ACC112 (cell line): ENCODE data around the gene OSBPL10.

Experiments
- H2AFZ ChIP-seq: fragments of 200-600 bp; sonication (generic); one replicate; pipeline ENCODE4 v1.6.0; 2017; ENCODE audit warnings: antibody characterized with exemption, low read length; ENCODE audit not compliant: unreplicated experiment
- H3K27ac ChIP-seq: fragments of 200-600 bp; sonication (generic); 2 replicates; pipeline ENCODE4 v1.5.1; 2014; ENCODE audit warnings: low read depth, mild to moderate bottlenecking, antibody characterized with exemption, low read length, moderate library complexity
- H3K27me3 ChIP-seq: fragments of 200-600 bp; sonication (generic); 2 replicates; pipeline ENCODE4 v1.6.1; 2014; ENCODE audit warnings: mild to moderate bottlenecking, antibody characterized with exemption, low read length, moderate library complexity, mixed read lengths; ENCODE audit not compliant: insufficient read depth
- H3K36me3 ChIP-seq: fragments of 200-600 bp; sonication (generic); 2 replicates; pipeline ENCODE4 v1.6.1; 2016; ENCODE audit warnings: mild to moderate bottlenecking, antibody characterized with exemption, low read length, moderate library complexity, mixed read lengths; ENCODE audit not compliant: insufficient read depth
- H3K4me1 ChIP-seq: fragments of 200-600 bp; sonication (generic); one replicate; pipeline ENCODE4 v1.6.1; 2016; ENCODE audit warnings: low read length, mixed read lengths; ENCODE audit not compliant: insufficient read depth, unreplicated experiment, control insufficient read depth
- H3K4me3 ChIP-seq: fragments of 200-600 bp; sonication (generic); 2 replicates; pipeline ENCODE4 v1.5.1; 2014; ENCODE audit warnings: mild to moderate bottlenecking, low read depth, low read length
- H3K79me2 ChIP-seq: fragments of 200-600 bp; sonication (generic); one replicate; pipeline ENCODE4 v1.6.0; 2016; ENCODE audit warnings: low read length; ENCODE audit not compliant: control insufficient read depth, unreplicated experiment, insufficient read depth

The OSBPL10 gene

DNA sequence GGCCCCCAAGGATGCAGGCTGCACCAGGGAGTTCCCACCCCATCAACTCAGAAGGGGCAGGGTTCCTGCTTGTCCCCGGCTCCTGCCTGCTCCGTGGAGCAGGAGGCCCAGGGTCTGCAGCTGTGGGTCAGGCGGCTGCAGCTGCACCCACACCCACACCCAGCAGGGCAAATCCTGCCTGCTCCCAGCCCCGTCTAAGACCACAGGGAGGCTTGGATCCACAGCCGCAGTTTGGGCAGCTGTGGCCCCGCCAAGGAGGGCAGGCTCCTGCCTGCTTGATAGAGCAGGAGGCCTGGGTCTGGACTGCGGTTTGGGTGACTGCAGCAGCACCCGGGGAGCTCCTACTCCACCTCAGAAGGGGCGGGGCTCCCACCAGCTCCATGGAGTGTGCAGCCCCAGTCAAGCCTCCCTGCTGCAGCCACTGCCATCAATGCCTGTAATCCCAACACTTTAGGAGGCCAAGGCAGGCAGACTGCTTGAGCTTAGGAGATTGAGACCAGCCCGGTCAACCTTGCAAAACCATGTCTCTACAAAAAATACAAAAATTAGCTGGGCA is 163.6 kb downstream of the OSBPL10 start:
- Histone ChIP-seq H3K4me1 (peaks cover 4% of the 10 kb centered on the region), H2AFZ (no peak overlapping the region), H3K79me2 (no peaks in the 10 kb centered on the region), H3K27ac (no peak overlapping the region), H3K27me3 (no peaks in the 10 kb centered on the region), H3K4me3 (no peak overlapping the region), H3K36me3 (no peaks in the 10 kb centered on the region)

DNA sequence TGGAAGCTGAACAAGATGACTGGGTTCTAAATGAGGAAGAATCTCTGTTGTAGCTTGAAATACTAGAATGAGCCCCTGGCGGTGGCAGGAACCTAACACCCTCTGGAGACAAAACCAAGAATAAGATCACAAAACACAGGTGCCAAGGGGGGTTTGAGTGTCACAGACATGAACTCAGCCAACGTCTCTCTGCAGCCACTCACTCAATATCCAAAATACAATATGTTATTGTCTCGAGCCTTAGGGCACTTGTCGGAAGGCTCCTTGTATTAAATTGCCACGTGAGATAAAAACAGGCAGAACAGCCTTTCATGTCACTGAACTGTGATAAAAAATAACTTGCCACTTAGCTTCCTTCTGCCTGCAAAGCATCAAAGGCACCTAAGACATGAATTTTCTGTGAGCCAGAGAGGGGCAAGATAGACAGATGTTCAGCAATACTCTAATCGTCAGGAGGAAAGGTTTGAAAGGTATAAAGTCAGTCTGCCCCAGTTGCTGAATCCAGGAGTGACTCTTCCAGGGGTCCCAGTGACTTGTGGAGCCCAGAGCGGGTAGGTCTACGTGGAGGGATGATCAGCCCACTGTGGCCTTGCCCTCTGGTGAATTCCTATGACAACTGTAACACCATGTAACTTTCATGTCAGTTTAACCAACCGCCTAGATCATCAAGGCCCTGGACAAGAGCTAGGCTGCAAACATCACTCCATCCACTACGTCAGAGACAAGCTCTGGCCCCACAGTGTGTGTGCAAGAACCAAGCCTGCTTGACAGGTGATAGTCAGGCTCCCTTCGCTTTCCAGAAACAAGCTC is 165.2 kb downstream of the OSBPL10 start:
- no peak overlapping the region for H3K27ac ChIP-seq
- H2AFZ ChIP-seq = no peak overlapping the region
- H3K4me1 ChIP-seq = peaks cover 4% of the 10 kb centered on the region
- no peaks in the 10 kb centered on the region for H3K27me3 ChIP-seq
- H3K4me3 ChIP-seq = no peak overlapping the region
- no peaks in the 10 kb centered on the region for H3K36me3 ChIP-seq
- no peaks in the 10 kb centered on the region for H3K79me2 ChIP-seq

DNA sequence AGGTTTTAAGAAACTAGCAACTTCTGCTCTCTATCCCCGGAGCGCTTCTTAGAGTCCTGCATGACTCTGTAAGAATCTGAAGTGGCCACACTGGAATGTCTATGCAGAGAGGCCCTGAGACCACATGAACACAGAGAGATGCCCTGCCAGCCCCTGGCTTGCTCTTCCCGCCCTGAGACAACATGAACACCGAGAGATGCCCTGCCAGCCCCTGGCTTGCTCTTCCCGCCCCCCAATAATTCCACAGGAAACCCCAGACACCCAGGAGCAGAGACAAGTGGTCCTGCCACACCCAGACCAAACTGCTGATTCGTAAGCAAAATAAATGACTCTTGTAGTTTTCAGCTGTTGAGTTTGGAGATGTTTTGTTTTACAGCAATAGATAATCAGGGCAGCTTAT is 166.1 kb downstream of the OSBPL10 start:
- Histone ChIP-seq H3K4me3 (no peak overlapping the region), H3K36me3 (no peaks in the 10 kb centered on the region), H3K27me3 (no peaks in the 10 kb centered on the region), H2AFZ (no peak overlapping the region), H3K27ac (no peak overlapping the region), H3K79me2 (no peaks in the 10 kb centered on the region), H3K4me1 (peaks cover 4% of the 10 kb centered on the region)

DNA sequence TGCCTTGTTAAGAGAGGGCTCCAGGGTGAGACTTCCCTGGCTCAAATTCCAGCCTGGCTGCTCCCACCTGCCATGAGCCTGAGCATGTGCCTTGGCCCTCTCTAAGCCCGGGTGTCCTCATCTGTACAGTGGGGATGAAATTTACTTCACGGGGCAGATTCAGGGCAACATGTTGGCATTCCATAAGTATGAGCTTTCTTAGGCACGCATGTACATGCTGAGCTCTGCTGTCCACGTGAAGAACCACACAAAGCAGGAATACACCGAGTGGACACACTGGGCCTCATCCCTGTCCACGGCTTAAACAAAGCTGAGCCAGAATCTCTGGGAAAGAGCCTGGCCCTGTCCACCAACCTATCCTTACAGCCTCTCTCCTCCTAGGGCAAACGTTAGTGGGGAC is 167.4 kb downstream of the OSBPL10 start:
- H3K27ac ChIP-seq = no peak overlapping the region
- H3K4me1 ChIP-seq = peaks cover 4% of the 10 kb centered on the region
- H3K36me3 ChIP-seq = no peaks in the 10 kb centered on the region

DNA sequence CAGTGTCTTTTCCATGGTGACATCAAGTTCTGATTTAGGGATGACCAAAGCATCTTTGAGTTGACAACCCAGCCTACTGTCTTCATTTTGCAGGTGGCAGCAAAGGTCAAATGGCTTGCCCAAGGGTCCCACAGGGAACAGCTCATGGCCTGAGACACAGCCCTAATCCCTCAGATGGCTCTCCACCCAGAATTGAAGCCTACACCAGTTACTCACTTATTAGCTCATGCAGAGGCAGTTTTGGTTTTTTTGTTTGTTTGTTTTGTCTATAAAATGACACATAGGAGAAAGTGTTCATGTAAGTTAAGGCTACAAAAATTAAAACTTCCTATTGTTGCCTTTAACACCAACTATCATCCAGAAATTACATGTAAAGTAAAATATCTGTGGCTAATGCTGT is 167.9 kb downstream of the OSBPL10 start:
- no peak overlapping the region for H3K27ac ChIP-seq
- no peak overlapping the region for H2AFZ ChIP-seq
- H3K27me3 ChIP-seq = no peaks in the 10 kb centered on the region
- H3K36me3 ChIP-seq = no peaks in the 10 kb centered on the region
- peaks cover 4% of the 10 kb centered on the region for H3K4me1 ChIP-seq
- H3K4me3 ChIP-seq = no peak overlapping the region
- H3K79me2 ChIP-seq = no peaks in the 10 kb centered on the region

More for the DNA sequence above, 167.4 kb downstream of the OSBPL10 start:
- H3K27me3 ChIP-seq = no peaks in the 10 kb centered on the region
- H2AFZ ChIP-seq = no peak overlapping the region
- H3K4me3 ChIP-seq = no peak overlapping the region
- no peaks in the 10 kb centered on the region for H3K79me2 ChIP-seq

DNA sequence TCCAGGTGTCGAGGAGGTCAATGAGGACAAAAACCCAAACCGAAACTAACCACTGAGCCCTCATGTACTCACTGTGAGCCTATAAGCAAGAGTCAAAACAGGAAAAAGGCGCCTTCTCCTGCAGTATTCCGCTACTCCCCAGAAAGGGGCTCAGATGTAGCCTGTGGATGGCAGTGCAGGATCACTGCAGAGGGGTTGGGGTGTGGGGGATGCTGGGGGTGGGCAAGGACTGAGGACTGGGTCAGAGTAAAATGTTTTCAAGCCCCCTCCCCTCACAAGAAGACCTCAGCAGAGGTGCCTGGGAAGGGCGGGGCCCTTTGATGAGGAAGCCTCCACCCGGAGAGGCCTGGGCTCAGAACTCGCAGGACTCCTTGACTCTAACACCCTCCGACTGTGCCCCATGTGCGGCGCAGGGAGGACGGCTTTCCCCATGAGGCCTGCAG is 170.1 kb downstream of the OSBPL10 start:
- H3K27me3 ChIP-seq = no peaks in the 10 kb centered on the region
- H3K36me3 ChIP-seq = no peaks in the 10 kb centered on the region
- no peak overlapping the region for H2AFZ ChIP-seq
- no peak overlapping the region for H3K4me3 ChIP-seq
- H3K27ac ChIP-seq = no peak overlapping the region
- no peaks in the 10 kb centered on the region for H3K79me2 ChIP-seq
- peaks cover 4% of the 10 kb centered on the region for H3K4me1 ChIP-seq

DNA sequence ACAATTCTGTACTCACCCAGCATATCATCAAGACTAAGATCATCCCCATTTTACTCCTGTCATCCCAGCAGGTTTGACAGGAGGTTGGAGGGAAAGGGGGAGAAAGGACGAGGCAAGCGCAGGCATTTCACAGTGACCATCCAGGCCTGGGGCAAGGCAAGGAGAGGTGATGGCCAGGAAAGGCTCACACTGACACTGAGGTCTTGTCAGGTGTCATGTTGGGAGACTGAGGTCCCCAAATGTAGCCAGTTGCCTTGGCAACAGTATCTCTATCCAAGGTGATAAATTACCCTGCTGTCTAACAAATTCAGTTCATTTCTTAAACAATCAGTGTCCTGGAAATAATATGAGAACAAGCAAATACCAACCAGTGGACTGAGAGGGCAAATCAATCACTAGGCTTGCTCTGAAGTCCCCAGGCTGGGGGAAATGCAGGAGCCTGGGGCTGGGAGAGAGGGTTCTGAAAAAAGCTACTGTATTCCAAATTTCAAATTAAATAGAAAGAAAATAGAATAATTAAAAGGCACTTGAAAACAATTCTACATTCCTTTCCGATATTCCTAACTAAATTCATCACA is 172.8 kb downstream of the OSBPL10 start:
- Histone ChIP-seq H3K27me3 (no peaks in the 10 kb centered on the region), H3K4me3 (no peak overlapping the region), H2AFZ (no peak overlapping the region), H3K79me2 (no peaks in the 10 kb centered on the region), H3K27ac (no peak overlapping the region), H3K4me1 (no peaks in the 10 kb centered on the region), H3K36me3 (no peaks in the 10 kb centered on the region)

DNA sequence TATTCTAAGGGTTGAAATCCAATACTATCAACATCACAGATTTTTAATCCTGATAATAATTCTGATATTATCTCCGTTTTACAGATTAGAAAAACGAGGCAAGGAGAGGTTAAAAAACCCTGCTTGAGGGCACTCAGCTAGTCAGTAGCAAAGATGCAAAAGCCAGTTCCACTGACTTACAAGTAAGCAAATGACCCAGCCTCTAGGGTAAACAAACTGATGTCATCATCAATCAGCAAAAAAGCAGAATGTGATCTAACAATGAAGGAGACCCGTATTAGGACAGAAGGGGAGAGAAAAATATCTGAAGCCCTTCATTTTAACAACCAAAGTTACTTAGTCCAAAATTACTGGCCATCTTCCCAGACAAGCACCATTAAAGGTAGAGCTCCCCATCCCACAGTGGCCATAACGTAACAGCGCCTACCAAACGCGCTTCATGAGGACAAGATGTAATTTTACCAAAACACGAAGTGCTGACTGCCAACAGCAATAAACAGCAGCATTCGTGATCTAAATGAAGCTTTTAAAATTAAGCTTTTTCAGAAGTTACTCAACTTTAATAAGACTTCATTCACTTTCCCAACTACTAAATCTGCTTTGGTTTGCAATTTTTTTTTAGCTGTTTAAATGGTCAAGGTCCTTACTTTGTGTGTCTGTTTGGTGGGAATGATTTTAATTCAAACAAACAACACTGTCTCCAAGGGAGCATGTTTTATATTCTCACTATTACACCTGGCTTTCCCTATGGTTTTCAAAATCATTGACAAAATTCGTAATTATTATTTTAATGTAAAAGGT is 176.6 kb downstream of the OSBPL10 start:
- Histone ChIP-seq H3K4me1 (no peaks in the 10 kb centered on the region), H3K36me3 (no peaks in the 10 kb centered on the region), H3K79me2 (no peaks in the 10 kb centered on the region), H3K4me3 (no peak overlapping the region), H2AFZ (no peak overlapping the region), H3K27ac (no peak overlapping the region), H3K27me3 (no peaks in the 10 kb centered on the region)

DNA sequence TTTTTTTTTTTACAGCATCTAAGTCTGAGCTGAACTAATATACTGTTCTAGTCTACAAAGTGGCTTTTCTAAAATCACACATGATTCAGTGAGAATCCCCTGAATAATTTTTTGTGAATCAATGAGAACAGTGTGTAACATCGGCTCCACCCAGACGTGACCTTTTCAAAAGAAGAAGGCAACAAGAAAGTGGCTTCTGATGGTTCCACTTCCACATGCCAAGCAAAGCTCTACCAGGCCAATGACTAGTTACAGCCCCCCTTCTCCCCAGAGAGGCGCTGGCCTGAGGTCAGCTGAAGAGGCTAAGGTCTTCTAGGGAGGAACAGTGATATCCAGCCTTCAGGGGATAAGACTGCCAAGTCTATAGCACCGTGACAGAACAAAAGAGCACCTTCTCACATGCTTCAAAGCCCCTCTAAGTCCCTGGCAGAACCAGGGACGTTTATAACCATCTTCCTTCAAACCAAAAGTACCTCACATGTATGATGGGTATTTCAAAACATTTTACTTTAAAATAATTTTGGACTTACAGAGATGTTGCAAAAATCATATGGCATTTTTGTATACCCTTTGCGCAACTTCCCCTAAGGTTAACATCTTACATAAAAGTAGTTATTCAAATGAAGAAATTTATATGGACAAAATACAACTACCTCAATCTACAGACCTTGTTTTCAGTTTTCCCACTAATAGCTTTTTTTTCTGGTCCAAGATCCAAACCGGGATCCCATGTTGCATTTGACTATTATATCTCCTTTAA is 177.9 kb downstream of the OSBPL10 start:
- Histone ChIP-seq H3K4me1 (no peaks in the 10 kb centered on the region), H3K4me3 (no peak overlapping the region), H3K79me2 (no peaks in the 10 kb centered on the region), H3K27ac (no peak overlapping the region), H3K27me3 (no peaks in the 10 kb centered on the region), H2AFZ (no peak overlapping the region), H3K36me3 (no peaks in the 10 kb centered on the region)

DNA sequence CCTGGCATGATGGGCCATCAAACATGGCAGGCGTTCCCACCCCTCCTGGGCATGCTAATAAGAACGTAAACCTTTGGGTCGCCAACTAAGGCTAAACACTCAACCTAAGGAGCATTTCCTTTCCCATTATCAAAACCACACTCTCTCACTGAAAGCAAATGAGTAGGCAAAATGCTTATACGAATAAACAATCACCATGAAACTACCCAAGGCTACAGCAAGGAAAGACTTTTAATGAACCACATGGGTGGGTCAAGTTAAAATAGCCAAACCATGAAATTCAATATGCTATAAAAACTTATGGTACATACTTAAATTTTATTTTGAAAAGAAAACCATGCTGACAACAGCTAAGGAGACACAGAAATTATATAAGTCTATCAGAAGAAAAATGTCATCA is 180.6 kb downstream of the OSBPL10 start:
- Histone ChIP-seq H3K79me2 (no peaks in the 10 kb centered on the region), H3K4me1 (no peaks in the 10 kb centered on the region), H3K27ac (no peak overlapping the region), H3K27me3 (no peaks in the 10 kb centered on the region), H3K36me3 (no peaks in the 10 kb centered on the region), H3K4me3 (no peak overlapping the region), H2AFZ (no peak overlapping the region)
